Sigmoid colon (tissue), 7 donors: ENCODE results near the gene HDGFL2. TPM values are rescaled to one million over a fixed set of nuclear protein-coding genes. Genes with fewer than 3 reads are reported as not detected.
A peak's percentile ranks its signal among the peaks of the same experiment; 100 is the strongest.
"Not testable (repeated sequence)": the region's sequence is repeated elsewhere in the genome, so short reads cannot be mapped to it uniquely, and the experiment has no call there.

Source experiments
- DNase-seq: peaks from one replicate; pipeline ENCODE4 v3.0.0-alpha.2; 2019
- H3K27ac ChIP-seq, 4 donors: fragments of 200-600 bp; sonication (generic); one replicate each; pipeline ENCODE4 v1.5.1; 2016 to 2019; ENCODE audit warnings: mild to moderate bottlenecking in 1 of 4
- H3K27me3 ChIP-seq, 3 donors: fragments of 200-600 bp; sonication (generic); one replicate each; pipeline ENCODE4 v1.5.1; 2019; ENCODE audit warnings: mild to moderate bottlenecking in 1 of 3
- H3K36me3 ChIP-seq, 4 donors: fragments of 200-600 bp; sonication (generic); one replicate each; pipeline ENCODE4 v1.5.1; 2016 to 2019
- H3K4me1 ChIP-seq, 4 donors: fragments of 200-600 bp; sonication (generic); one replicate each; pipeline ENCODE4 v1.5.1; 2017 to 2019
- H3K4me3 ChIP-seq, 4 donors: fragments of 200-600 bp; sonication (generic); one replicate each; pipeline ENCODE4 v1.5.1; 2017 to 2019; ENCODE audit warnings: mild to moderate bottlenecking in 2 of 4, moderate library complexity in 1 of 4
- H3K9me3 ChIP-seq, 4 donors: fragments of 200-600 bp in 3 of 4; sonication (generic) in 3 of 4; one replicate each; pipeline versions ENCODE4 v1.5.1 to v1.6.1; 2013 to 2019
- EP300 ChIP-seq, 4 donors: sonication (generic); formaldehyde crosslinking; IDR thresholded peaks; one replicate each; pipeline ENCODE4 v1.6.1; 2017; ENCODE audit warnings: antibody characterized with exemption in 4 of 4
- POLR2A ChIP-seq, 2 donors: fragments of 450-650 bp; IDR thresholded peaks; one replicate each; pipeline ENCODE4 v1.6.1; 2016; ENCODE audit warnings: antibody characterized with exemption in 2 of 2, mild to moderate bottlenecking in 2 of 2, moderate library complexity in 2 of 2
- POLR2AphosphoS5 ChIP-seq, 4 donors: sonication (generic); formaldehyde crosslinking; IDR thresholded peaks; one replicate each; pipeline ENCODE4 v1.6.1; 2017; ENCODE audit warnings: antibody characterized with exemption in 4 of 4
- WGBS, 2 donors: extraction: QIAGEN DNeasy Blood & Tissue Kit; methylation state at CpG; one replicate each; pipeline ENCODE4 v1.1.7; 2013; 5-methylcytosine and 5-hydroxymethylcytosine counted together
- intact Hi-C: fragments of 100-400 bp; cut with DNase I; formaldehyde crosslinking; loops from one replicate; pipeline ENCODE4 v1.15.1; 2023
- polyA plus RNA-seq, 3 donors: library from polyadenylated mRNA; stranded (reverse); fragments of 200-250 nt; gene quantifications; one replicate each; pipeline ENCODE4 v1.2.3, GENCODE V29; 2013
- total RNA-seq, 4 donors: library from RNA; depleted of rRNA; stranded (reverse); fragments of >200 nt; gene quantifications; one replicate each; pipeline ENCODE4 v1.1.0, GENCODE V29; 2016
- TF ChIP-seq, protein P1 (sequence below), 4 experiments: fragments of 450-650 bp in 3 of 4; fragments of 200-600 bp in 1 of 4; IDR thresholded peaks; one replicate each; pipeline ENCODE4 v1.5.1; 2016 to 2019; ENCODE audit warnings: antibody characterized with exemption in 4 of 4, mild to moderate bottlenecking in 3 of 4, moderate library complexity in 2 of 4
- donor health status: healthy with polysubstance abuse.
- donor health status: Bipolar disorder and iron deficiency.
- donor health status: healthy.

HDGFL2 gene
- total and polyA plus RNA-seq, 7 donors = 19.8 to 78.2 (median 39.2) TPM

DNA sequence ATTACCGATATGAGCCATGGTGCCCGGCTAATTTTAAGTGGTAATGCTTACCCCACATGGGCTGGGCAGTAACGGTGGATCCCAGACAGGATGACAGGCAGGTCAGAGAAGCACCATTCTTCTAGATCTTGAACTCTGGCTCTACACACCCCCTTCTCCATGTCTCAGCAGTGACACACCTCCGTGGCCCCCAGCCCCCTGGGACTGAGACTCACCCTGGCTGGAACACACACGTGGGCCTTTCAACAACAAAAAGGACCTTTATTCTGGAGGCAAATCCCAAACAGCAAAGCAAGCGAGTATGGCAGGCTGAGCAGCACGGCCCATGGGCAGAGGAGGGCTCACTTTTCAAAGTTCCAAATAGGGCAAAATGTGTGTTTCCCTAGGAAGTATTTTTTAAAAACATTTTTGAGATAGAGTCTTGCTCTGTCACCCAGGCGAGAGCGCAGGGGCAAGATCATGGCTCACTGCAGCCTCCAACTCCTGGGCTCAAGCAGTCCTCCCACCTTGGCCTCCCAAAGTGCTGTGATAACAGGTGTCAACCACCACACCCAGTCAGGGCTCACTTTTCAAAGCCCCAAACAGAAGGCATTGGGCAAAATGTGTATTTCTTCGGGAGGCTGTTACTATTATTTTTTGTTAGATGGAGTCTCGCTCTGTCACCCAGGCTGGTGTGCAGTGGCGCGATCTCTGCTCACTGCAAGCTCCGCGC, 50.4 kb downstream of the HDGFL2 start:
- intact Hi-C loops = loop anchor here (5.0 kb wide), 1 partner anchor 275 kb away; the partner anchor contains the start of gene YJU2
- WGBS, 2 donors = 87 to 90% methylated on average over 15 of the region's 15 CpGs
- no peaks in the 10 kb centered on the region for H3K27me3 ChIP-seq

DNA sequence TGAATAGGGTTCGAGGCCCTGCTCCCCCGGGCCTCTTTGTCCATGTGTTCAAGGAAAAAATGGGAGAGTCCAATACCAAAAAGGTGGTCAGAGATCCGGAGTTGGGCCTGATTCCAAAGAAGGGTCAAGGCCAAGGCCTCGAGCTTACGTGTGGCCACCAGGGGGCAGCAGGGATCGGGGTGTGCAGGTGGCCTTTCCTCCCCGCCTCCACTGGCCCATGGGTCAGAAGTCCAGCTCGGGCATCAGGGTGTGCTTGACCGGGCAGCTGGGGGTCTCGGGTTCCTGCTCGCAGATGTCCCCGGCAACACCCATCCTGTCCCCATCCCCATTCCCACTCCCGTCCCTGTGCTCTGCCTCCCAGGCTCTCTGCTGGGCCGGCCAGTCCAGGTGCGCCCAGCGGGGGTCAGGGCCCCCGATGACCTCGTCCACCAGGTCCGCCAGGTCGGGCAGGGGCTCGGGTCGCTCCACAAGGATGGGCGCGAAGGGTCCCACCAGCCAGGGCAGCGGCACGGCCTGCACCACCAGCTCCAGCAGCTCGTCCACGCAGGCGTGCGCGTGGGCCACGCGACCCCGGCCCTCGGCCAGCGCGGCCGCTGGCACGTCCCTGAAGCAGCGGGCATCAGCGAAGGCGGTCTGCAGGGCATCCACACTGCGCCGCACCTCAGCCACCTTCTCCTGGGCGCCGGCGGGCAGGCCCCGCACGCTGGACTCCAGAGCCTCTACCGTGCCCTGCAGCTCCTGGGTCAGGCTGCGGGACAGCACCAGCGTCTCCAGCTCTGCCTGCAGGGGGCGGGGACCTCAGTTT, 51.4 kb downstream of the HDGFL2 start:
- TF ChIP-seq, protein P1, sequence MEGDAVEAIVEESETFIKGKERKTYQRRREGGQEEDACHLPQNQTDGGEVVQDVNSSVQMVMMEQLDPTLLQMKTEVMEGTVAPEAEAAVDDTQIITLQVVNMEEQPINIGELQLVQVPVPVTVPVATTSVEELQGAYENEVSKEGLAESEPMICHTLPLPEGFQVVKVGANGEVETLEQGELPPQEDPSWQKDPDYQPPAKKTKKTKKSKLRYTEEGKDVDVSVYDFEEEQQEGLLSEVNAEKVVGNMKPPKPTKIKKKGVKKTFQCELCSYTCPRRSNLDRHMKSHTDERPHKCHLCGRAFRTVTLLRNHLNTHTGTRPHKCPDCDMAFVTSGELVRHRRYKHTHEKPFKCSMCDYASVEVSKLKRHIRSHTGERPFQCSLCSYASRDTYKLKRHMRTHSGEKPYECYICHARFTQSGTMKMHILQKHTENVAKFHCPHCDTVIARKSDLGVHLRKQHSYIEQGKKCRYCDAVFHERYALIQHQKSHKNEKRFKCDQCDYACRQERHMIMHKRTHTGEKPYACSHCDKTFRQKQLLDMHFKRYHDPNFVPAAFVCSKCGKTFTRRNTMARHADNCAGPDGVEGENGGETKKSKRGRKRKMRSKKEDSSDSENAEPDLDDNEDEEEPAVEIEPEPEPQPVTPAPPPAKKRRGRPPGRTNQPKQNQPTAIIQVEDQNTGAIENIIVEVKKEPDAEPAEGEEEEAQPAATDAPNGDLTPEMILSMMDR (IDR thresholded peaks at IDR 0.05) = peak in 3 of 4 experiments; percentile 49 to 61 (median 60)
- no peak for TF ChIP-seq POLR2AphosphoS5 (IDR thresholded peaks at IDR 0.05)
- no peak for DNase-seq
- Histone ChIP-seq H3K9me3 (no peaks in the 10 kb centered on the region), H3K36me3 (no peaks in the 10 kb centered on the region), H3K4me3 (no peak overlapping the region), H3K27me3 (no peaks in the 10 kb centered on the region), H3K4me1 (peaks cover 0 to 24% (median 16%) of the 10 kb centered on the region in 4 donors), H3K27ac (no peak overlapping the region)
- 71 to 76% methylated on average over 53 of the region's 53 CpGs for WGBS, 2 donors
- intact Hi-C loops = loop anchor here (5.0 kb wide), 1 partner anchor 276 kb away; the partner anchor contains the start of gene YJU2

More for the DNA sequence above, 50.4 kb downstream of the HDGFL2 start:
- no peak for TF ChIP-seq EP300 (IDR thresholded peaks at IDR 0.05)
- TF ChIP-seq POLR2AphosphoS5 (IDR thresholded peaks at IDR 0.05) = no peak
- TF ChIP-seq, protein P1 (IDR thresholded peaks at IDR 0.05) = no peak
- no peak for TF ChIP-seq POLR2A (IDR thresholded peaks at IDR 0.05)
- H3K4me3 ChIP-seq = no peak overlapping the region
- peaks cover 0 to 25% (median 17%) of the 10 kb centered on the region in 4 donors for H3K4me1 ChIP-seq
- H3K9me3 ChIP-seq = no peaks in the 10 kb centered on the region
- no peak for DNase-seq
- no peaks in the 10 kb centered on the region for H3K36me3 ChIP-seq
- no peak overlapping the region for H3K27ac ChIP-seq

DNA sequence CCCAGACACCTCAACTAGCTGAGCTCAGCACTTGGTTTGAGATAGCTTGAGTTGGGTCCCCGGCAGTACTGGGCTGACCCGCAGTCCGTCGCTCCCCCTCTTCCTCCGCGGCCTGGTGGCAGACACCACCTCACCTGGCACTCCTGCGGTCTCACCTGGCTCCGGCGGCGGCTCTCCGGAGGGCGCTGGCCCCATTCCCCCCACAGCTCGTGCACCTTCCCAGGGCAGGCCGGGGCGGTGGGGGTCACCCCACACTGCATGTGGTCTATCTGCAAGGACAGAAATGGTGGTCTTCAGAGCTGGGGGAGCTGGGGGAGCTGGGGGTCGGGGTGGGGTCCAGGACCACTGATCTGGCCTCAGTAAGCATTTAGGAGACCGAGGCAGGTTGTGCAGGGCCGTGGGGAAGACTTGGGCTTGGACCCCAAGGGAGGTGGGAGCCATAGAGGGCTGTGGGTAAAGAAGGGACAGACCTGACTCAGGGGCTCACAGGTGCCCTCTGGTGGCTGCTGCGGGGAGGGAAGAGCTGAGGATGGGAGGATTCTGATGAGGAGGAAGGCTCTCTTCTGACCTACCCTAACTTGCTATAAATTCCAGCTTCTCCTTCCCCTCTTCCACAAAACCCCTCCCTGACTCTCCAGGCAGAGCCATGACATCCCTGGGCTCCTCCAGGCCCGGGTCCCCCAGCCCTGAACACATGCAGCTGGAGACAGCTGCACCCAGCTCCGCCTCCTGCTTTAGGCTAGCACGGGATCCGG, 52.9 kb downstream of the HDGFL2 start:
- DNase-seq = no peak
- H3K27me3 ChIP-seq = no peaks in the 10 kb centered on the region
- intact Hi-C loops = loop anchor here (5.0 kb wide), 1 partner anchor 278 kb away; the partner anchor contains the start of gene YJU2

DNA sequence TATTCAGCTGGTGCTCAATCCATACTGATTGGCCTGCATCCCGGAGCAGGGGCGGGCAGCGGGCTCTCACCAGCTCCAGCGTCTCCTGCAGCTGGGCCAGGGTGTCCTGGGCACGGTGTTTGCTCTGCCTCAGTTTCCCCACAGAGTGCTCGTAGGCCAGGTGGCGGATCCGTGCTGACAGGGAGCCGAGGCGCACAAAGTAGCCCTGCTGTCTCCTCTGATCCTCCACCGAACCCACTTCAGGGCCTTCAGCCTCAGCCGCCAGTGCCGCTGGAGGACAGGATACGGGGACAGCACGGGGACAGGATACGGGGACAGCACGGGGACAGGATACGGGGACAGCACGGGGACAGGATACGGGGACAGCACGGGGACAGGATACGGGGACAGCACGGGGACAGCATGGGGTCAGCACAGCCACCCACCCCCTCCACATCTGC, 53.5 kb downstream of the HDGFL2 start:
- no peaks in the 10 kb centered on the region for H3K36me3 ChIP-seq
- no peak overlapping the region for H3K4me3 ChIP-seq
- H3K27ac ChIP-seq = no peak overlapping the region
- H3K27me3 ChIP-seq = no peaks in the 10 kb centered on the region
- intact Hi-C loops = no loop called here
- no peak for TF ChIP-seq POLR2A (IDR thresholded peaks at IDR 0.05)
- TF ChIP-seq, protein P1 (IDR thresholded peaks at IDR 0.05) = no peak
- no peak for TF ChIP-seq POLR2AphosphoS5 (IDR thresholded peaks at IDR 0.05)
- WGBS, 2 donors = 73 to 82% methylated on average over 23 of the region's 23 CpGs
- DNase-seq = no peak
- no peaks in the 10 kb centered on the region for H3K9me3 ChIP-seq
- H3K4me1 ChIP-seq = peaks cover 0 to 6% (median 0%) of the 10 kb centered on the region in 4 donors

More for the DNA sequence above, 52.9 kb downstream of the HDGFL2 start:
- 62 to 69% methylated on average over 23 of the region's 23 CpGs for WGBS, 2 donors
- peaks cover 0 to 11% (median 2%) of the 10 kb centered on the region in 4 donors for H3K4me1 ChIP-seq
- H3K9me3 ChIP-seq = no peaks in the 10 kb centered on the region
- no peak overlapping the region for H3K4me3 ChIP-seq
- H3K36me3 ChIP-seq = no peaks in the 10 kb centered on the region
- no peak for TF ChIP-seq EP300 (IDR thresholded peaks at IDR 0.05)
- TF ChIP-seq, protein P1 (IDR thresholded peaks at IDR 0.05) = peak in 3 of 4 experiments; percentile 27 to 73 (median 47)
- H3K27ac ChIP-seq = no peak overlapping the region

DNA sequence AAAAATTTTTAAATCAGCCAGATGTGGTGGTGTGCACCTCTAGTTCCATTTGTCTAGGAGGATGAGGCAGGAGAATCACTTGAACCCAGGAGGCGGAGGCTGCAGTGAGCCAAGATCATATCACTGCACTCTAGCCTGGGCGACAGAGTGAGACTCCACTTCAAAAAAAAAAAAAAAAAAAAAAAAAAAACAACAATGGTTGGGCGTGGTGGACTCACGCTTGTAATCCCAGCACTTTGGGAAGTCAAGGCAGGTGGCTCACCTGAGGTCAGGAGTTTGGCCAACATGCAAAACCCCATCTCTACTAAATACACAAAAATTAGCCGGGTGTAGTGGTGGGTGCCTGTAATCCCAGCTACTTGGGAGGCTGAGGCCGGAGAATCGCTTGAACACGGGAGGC, 55.3 kb downstream of the HDGFL2 start:
- DNase-seq, H3K36me3 ChIP-seq, H3K9me3 ChIP-seq, H3K4me3 ChIP-seq, H3K4me1 ChIP-seq, H3K27ac ChIP-seq, intact Hi-C loops, H3K27me3 ChIP-seq: not testable (repeated sequence)
- 62 to 85% methylated on average over 8 of the region's 8 CpGs for WGBS, 2 donors
